ENCODE results near the gene GOT1. TPM values are rescaled to one million over a fixed set of nuclear protein-coding genes. Genes with fewer than 3 reads are reported as not detected.

The GOT1 gene
- total RNA-seq, 4 donors from 2014 or later = 8.5 to 54.8 (median 24.3) TPM

DNA sequence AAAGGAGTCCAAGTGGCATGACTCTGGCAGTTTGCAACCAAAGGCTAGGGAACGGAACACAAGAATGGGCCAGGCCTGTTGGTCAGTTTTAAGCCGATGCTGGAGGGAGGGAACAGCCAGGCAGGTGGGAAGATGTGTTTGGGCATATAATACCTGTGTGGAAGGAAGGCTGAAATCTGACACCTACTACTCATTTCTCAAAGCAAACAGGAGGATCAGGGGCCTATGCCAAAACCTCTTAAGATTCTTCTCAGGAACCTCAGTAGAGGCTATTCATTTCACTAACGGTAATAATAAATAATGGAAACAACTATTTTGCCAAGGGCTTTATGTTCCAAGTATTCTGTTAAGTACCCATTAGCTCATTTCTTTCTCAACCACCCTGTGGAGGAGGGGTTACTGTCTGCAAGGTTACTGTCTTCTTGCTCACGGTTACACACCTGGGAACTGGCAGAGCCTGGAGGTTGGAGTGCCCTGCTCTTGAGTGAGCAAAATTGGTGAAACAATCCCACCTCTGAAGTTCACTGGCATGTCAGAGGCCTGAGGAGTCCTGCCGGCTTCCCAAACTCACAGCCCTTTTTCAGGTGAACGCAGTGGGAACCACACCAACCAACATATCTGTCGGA is 35.5 kb downstream of the GOT1 start:
- WGBS, 2 donors = 77 to 82% methylated on average over 7 of the region's 7 CpGs
- no peak overlapping the region for H3K4me3 ChIP-seq (ENCODE audit: low read depth, poor library complexity, severe bottlenecking)
- no peak for DNase-seq (ENCODE audit: low spot score in 2 of 2)
- no peak for TF ChIP-seq CTCF (IDR thresholded peaks at IDR 0.05)
- no peak for TF ChIP-seq POLR2A (IDR thresholded peaks at IDR 0.05)
- intact Hi-C loops (cut with DNase I; ENCODE audit: low total_unique reads) = no loop called here

DNA sequence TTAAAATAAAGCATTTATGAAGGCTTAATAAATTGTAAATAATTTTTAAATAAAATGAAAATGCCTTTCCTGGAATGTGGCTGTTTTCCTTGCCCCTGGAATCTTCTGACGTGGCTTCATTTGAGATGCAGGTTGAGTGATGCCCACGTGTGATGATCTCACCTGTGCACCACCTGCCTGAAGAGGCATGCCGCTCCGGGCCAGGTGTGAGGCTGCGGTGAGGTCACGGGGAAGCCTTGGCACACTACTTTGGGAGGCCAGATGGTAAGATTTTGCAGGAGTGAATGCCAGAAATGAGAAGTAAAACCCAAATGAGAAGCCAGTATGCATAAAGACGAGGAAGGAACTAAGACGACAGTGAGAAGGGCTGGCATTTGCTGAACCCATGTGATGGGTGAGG is 36.2 kb downstream of the GOT1 start:
- intact Hi-C loops (cut with DNase I; ENCODE audit: low total_unique reads) = no loop called here
- 38 to 54% methylated on average over 8 of the region's 8 CpGs for WGBS, 2 donors
- H3K4me3 ChIP-seq (ENCODE audit: low read depth, poor library complexity, severe bottlenecking) = no peak overlapping the region
- DNase-seq (ENCODE audit: low spot score in 2 of 2) = peak in 1 of 2 donors; percentile 83
- no peak for TF ChIP-seq CTCF (IDR thresholded peaks at IDR 0.05)

DNA sequence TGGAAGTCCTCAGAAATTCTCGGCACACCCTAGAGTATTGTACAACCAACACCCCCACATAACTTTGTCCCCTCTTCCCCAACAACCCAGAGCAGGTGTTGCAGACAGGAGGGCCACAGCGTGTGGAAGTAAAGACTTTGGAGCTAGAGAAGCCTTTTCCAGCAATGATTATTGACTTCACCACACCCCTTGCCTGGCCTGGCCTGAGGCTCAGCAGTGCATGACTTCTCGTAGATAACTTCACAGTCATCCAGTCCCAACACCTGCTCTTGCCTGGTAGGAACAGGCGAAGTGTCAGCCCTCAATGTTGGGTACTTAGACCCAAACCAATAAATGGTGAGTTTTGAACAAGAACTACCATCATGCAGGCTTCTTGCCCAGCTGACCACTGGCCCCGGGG is 36.7 kb downstream of the GOT1 start:
- intact Hi-C loops (cut with DNase I; ENCODE audit: low total_unique reads) = no loop called here
- no peak for DNase-seq (ENCODE audit: low spot score in 2 of 2)
- no peak overlapping the region for H3K4me3 ChIP-seq (ENCODE audit: low read depth, poor library complexity, severe bottlenecking)
- TF ChIP-seq CTCF (IDR thresholded peaks at IDR 0.05) = no peak
- no peak for TF ChIP-seq POLR2A (IDR thresholded peaks at IDR 0.05)
- 66 to 84% methylated on average over 5 of the region's 5 CpGs for WGBS, 2 donors

DNA sequence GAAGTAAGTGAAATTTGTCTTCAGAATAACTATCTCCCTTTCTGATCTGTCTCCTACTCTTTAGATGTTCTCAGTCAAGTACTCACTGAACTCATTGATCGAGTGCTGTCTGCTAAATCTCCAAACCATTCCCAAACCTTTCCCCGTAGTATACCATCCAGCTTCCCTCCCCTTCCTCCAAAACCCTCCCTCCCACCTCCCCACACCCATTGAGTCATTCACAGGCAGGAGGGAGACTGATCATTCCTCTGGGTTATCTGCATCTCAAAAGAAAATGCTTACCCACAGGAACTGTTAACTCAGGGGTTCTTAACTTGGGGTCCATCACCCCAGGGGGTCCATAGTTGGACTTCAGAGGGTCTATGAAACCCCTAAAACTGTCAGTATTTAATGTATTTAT is 37.4 kb downstream of the GOT1 start:
- WGBS, 2 donors = 34 to 44% methylated on average over 2 of the region's 2 CpGs
- DNase-seq (ENCODE audit: low spot score in 2 of 2) = no peak
- no peak for TF ChIP-seq CTCF (IDR thresholded peaks at IDR 0.05)
- no peak for TF ChIP-seq POLR2A (IDR thresholded peaks at IDR 0.05)
- no peak overlapping the region for H3K4me3 ChIP-seq (ENCODE audit: low read depth, poor library complexity, severe bottlenecking)
- intact Hi-C loops (cut with DNase I; ENCODE audit: low total_unique reads) = no loop called here

DNA sequence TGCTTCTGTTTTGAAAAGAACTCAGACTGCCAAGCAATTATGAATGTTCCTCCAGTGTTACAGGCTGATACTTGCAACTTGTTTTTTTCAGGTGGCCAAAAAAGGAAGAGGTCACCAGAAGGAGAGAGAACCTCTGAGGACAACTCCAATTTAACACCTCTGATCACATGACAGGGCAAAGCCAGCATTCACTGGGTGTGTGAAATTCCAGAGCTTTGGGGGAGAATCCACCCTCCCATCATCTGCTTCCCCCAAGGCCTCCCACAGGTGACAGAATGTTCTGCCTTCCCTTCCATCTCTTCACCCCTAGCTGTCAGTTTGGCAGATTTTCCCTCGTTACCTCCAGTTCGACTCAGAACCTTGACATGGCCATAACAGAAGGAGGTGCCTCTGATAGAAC is 39.1 kb downstream of the GOT1 start:
- 85 to 92% methylated on average over 2 of the region's 2 CpGs for WGBS, 2 donors
- TF ChIP-seq CTCF (IDR thresholded peaks at IDR 0.05) = no peak
- no peak overlapping the region for H3K4me3 ChIP-seq (ENCODE audit: low read depth, poor library complexity, severe bottlenecking)
- peak in 1 of 2 donors; percentile 10 for DNase-seq (ENCODE audit: low spot score in 2 of 2)
- intact Hi-C loops (cut with DNase I; ENCODE audit: low total_unique reads) = no loop called here
